ENCODE measurements around the gene AMPH. TPM values are rescaled to one million over a fixed set of nuclear protein-coding genes. Genes with fewer than 3 reads are reported as not detected.

AMPH gene
- total RNA-seq = under 0.01 and 0.58 TPM in 2 replicates

DNA sequence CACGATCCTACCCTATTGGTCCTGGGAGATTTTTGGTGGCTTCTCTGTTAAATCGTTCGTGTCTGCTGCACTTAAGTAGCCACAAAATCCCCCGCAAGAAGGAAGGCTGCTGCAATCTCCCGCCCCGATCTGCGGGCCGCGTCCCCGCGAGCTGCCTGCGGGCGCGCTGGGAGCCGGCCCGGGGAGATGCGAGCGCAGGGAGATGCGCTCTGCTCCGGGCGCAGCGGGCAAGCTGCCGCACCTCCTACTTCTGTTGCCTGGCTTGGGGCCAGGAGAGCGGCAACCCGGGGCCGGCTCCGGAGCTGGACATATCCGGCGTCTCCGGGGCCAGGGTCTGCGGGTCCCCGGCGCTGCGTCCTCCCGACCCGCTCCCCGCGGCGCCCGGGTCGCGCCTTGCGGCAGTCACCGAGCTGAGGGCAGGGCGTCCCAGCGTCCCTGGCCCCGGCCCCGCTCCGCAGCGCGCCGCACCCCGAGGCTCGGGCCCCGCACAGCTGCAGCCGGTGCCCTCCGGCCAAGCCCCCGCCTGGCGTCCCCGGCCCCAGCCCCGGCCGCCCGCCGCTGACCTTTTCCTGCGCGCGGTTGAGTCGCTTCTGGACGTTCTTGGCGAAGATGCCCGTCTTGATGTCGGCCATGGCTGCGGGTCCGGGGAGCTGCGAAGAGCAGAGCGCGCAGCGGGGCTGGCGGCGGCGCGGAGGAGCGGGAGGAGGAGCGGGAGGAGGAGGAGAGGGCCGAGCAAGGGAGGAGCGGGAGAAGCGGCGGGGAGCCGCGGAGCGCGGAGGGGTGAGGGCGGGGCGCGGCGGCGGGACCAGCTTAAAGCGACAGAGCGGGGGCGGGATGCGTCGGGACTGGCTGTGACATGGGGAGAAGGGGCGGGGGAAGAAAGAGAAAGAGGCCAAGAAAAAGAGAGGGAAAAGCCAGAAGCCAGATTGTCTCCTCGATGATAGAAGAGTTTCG is at the start of gene AMPH:
TSS of gene AMPH (minus strand) at position 654 of the 954 bp plus-strand sequence. CDS start at position 632, 22 bp downstream.

